ENCODE results near the gene SIX4.

DNA sequence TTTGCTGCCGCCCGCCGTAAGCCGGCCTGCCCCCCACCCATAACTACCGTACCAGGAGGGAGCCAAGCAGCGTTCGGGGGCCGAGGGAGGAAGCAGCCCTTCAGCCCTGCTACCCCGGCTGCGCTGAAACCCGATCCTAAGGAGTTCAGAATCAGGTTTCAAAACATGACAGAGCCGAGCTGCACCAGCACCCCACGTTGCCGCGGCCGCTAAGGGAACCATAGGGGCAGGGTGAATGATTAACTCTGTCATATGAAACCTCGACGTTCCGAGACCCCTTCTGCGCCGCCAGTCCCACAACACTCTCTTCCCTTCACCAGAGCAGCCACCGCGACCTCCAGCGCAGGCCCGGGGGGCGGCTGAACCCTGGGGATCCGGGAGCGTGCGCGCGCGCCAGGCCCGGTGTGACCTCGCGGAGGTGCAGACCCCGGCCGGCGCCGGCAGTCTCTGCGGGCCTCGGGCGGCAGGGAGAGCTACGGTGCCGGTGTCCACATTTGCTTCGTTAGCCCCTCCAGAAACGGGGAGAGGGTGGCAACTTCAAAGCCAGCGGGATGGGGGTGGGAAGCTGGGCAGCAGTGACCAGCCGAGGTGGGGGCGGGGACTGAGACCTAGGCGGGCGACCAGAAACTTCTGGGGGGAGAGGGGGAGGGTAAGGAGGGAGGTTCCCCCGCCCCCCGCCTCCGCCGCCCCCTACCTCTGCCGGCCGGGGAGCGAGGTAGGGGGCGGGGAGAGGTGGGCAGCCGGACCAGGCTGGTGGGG, 1.6 kb downstream of the SIX4 start:
- TF ChIP-seq, protein P1, sequence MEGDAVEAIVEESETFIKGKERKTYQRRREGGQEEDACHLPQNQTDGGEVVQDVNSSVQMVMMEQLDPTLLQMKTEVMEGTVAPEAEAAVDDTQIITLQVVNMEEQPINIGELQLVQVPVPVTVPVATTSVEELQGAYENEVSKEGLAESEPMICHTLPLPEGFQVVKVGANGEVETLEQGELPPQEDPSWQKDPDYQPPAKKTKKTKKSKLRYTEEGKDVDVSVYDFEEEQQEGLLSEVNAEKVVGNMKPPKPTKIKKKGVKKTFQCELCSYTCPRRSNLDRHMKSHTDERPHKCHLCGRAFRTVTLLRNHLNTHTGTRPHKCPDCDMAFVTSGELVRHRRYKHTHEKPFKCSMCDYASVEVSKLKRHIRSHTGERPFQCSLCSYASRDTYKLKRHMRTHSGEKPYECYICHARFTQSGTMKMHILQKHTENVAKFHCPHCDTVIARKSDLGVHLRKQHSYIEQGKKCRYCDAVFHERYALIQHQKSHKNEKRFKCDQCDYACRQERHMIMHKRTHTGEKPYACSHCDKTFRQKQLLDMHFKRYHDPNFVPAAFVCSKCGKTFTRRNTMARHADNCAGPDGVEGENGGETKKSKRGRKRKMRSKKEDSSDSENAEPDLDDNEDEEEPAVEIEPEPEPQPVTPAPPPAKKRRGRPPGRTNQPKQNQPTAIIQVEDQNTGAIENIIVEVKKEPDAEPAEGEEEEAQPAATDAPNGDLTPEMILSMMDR (IDR thresholded peaks at IDR 0.05) = no peak
- TF ChIP-seq POLR2A (IDR thresholded peaks at IDR 0.05) = no peak

Measured in adrenal gland (tissue), 5 donors.